Keratinocyte (primary cell): ENCODE measurements around the gene LMAN2L. TPM values are rescaled to one million over a fixed set of nuclear protein-coding genes. Genes with fewer than 3 reads are reported as not detected.

Experiments used
- DNase-seq: peaks from one replicate; pipeline ENCODE4 v3.0.0-alpha.2; 2011; ENCODE audit warnings: low read depth, missing footprints, low spot score
- FAIRE-seq: peaks from 2 replicates; lab custom pipeline; 2011; peaks lifted over from hg19 to GRCh38; lab: Jason Lieb, UNC
- H2AFZ ChIP-seq: 2 replicates; pipeline ENCODE4 v1.6.0; 2012; ENCODE audit warnings: low read length, control low read depth, inconsistent platforms; ENCODE audit not compliant: control insufficient read depth
- H3K27ac ChIP-seq: 2 replicates; pipeline ENCODE4 v1.5.1; 2011; ENCODE audit warnings: low read length; ENCODE audit not compliant: control insufficient read depth, insufficient read depth
- H3K27me3 ChIP-seq: 3 replicates; pipeline ENCODE4 v1.6.0; 2011; ENCODE audit warnings: low read length; ENCODE audit not compliant: control insufficient read depth, insufficient read depth; ENCODE audit errors: extremely low read depth
- H3K36me3 ChIP-seq, 2 experiments: 2 replicates in 1 of 2; 3 replicates in 1 of 2; pipeline ENCODE4 v1.5.1; 2011; ENCODE audit warnings: low read length in 2 of 2, mild to moderate bottlenecking in 1 of 2; ENCODE audit not compliant: control insufficient read depth in 2 of 2, insufficient read depth in 2 of 2; ENCODE audit errors: extremely low read depth in 1 of 2
- H3K4me1 ChIP-seq: 3 replicates; pipeline ENCODE4 v1.5.1; 2011; ENCODE audit warnings: low read length; ENCODE audit not compliant: control insufficient read depth, insufficient read depth; ENCODE audit errors: extremely low read depth
- H3K4me2 ChIP-seq: 3 replicates; pipeline ENCODE4 v1.6.0; 2011; ENCODE audit warnings: low read depth, low read length; ENCODE audit not compliant: control insufficient read depth, insufficient read depth; ENCODE audit errors: extremely low read depth
- H3K4me3 ChIP-seq, 3 experiments: fragments of 200-600 bp in 1 of 3; sonication (generic) in 1 of 3; 2 replicates in 2 of 3; 3 replicates in 1 of 3; pipeline ENCODE4 v1.5.1; 2011 to 2016; ENCODE audit warnings: low read length in 3 of 3, mild to moderate bottlenecking in 3 of 3, control low read depth in 2 of 3, inconsistent platforms in 1 of 3, low read depth in 1 of 3, mixed read lengths in 1 of 3, mixed run types in 1 of 3, moderate library complexity in 1 of 3; ENCODE audit not compliant: control insufficient read depth in 2 of 3, insufficient read depth in 2 of 3; ENCODE audit errors: extremely low read depth in 1 of 3
- H3K79me2 ChIP-seq: 2 replicates; pipeline ENCODE4 v1.6.0; 2012; ENCODE audit warnings: low read length; ENCODE audit not compliant: control insufficient read depth, insufficient read depth
- H3K9ac ChIP-seq: 3 replicates; pipeline ENCODE4 v1.6.0; 2011; ENCODE audit warnings: low read length; ENCODE audit not compliant: control insufficient read depth, insufficient read depth; ENCODE audit errors: extremely low read depth
- H3K9me1 ChIP-seq: 3 replicates; pipeline ENCODE4 v1.6.0; 2011; ENCODE audit warnings: low read length; ENCODE audit not compliant: control insufficient read depth, insufficient read depth; ENCODE audit errors: extremely low read depth
- H3K9me3 ChIP-seq: 2 replicates; pipeline ENCODE4 v1.5.1; 2012; ENCODE audit warnings: low read depth, low read length; ENCODE audit not compliant: control insufficient read depth
- H4K20me1 ChIP-seq: 3 replicates; pipeline ENCODE4 v1.6.0; 2011; ENCODE audit warnings: low read length; ENCODE audit not compliant: control insufficient read depth, insufficient read depth; ENCODE audit errors: extremely low read depth
- CTCF ChIP-seq, 3 experiments: IDR thresholded peaks in 1 of 3; conservative IDR thresholded peaks in 1 of 3; optimal IDR thresholded peaks in 1 of 3; 2 replicates in 2 of 3; 3 replicates in 1 of 3; pipeline versions ENCODE3 to v1.5.1; 2011; ENCODE audit warnings: low read length in 3 of 3, mild to moderate bottlenecking in 3 of 3, moderate library complexity in 2 of 3, control low read depth in 1 of 3, inconsistent platforms in 1 of 3; ENCODE audit not compliant: insufficient read depth in 2 of 3; ENCODE audit errors: extremely low read depth in 1 of 3
- EZH2 ChIP-seq: IDR thresholded peaks from one replicate; pipeline ENCODE4 v1.6.1; 2012; ENCODE audit warnings: inconsistent platforms, mild to moderate bottlenecking, low read length, moderate library complexity
- dilution Hi-C: fragments of 300-500 bp; cut with MboI; formaldehyde crosslinking; loops from one replicate; pipeline ENCODE4 v1.7.0; 2020; ENCODE audit warnings: low sequenced_read_pairs; ENCODE audit not compliant: extremely low pct_ligation_motif_present
- polyA minus RNA-seq, 3 experiments: library from RNA; depleted of rRNA, polyadenylated mRNA; stranded (reverse); fragments of >200 nt; gene quantifications; 1 replicate in 1 of 3; 2 replicates in 1 of 3; 3 replicates in 1 of 3; pipeline ENCODE4 v1.2.3, GENCODE V29; 2011
- polyA plus RNA-seq, 5 experiments: library from polyadenylated mRNA; depleted of rRNA in 3 of 5; stranded (reverse) in 3 of 5; stranded (forward) in 1 of 5; unstranded in 1 of 5; fragments of >200 nt; gene quantifications; 1 replicate in 1 of 5; 2 replicates in 3 of 5; 3 replicates in 1 of 5; pipeline versions ENCODE4 v1.2.1 to v1.2.3, GENCODE V29; 2011 to 2012; ENCODE audit warnings: missing spikeins in 2 of 5, low read depth in 1 of 5, low replicate concordance in 1 of 5

Gene LMAN2L
- polyA plus RNA-seq (20.7 to 22.9 TPM (median 20.8 TPM) in 3 replicates), polyA minus RNA-seq (10.8 to 17.9 TPM (median 13.4 TPM) in 3 replicates)
- 15.0 TPM for polyA plus RNA-seq (2011; ENCODE audit: low read depth)
- polyA plus RNA-seq (2011; cell fraction: cytosol; rRNA removed), result 8.1 and 11.7 TPM in 2 replicates
- polyA plus RNA-seq (2011; cell fraction: nucleus; rRNA removed), result 33.4 and 33.9 TPM in 2 replicates
- polyA plus RNA-seq (2012; ENCODE audit: low replicate concordance), result 11.4 and 13.5 TPM in 2 replicates
- 6.5 TPM for polyA minus RNA-seq (2011; cell fraction: cytosol; rRNA and poly(A)+ RNA removed)
- 17.1 and 22.3 TPM in 2 replicates for polyA minus RNA-seq (2011; cell fraction: nucleus; rRNA and poly(A)+ RNA removed)

- Histone ChIP-seq H3K79me2 (peaks cover 21% of the 10 kb centered on the region), H3K9me1 (no peaks in the 10 kb centered on the region), H3K9me3 (no peaks in the 10 kb centered on the region), H3K27me3 (no peaks in the 10 kb centered on the region), H3K27ac (peak within 1 kb of the TSS; percentile 47), H3K36me3 (peaks cover 4 to 7% of the 10 kb centered on the region in 2 experiments), H3K9ac (peak within 1 kb of the TSS; percentile 83), H3K4me1 (peaks cover 8% of the 10 kb centered on the region), H3K4me2 (peak within 1 kb of the TSS; percentile 87), H3K4me3 (peak within 1 kb of the TSS; percentile 79 to 97 (median 82)), H4K20me1 (no peaks in the 10 kb centered on the region), H2AFZ (peak within 1 kb of the TSS; percentile 90)
- no peak for FAIRE-seq
- TF ChIP-seq EZH2, result no peak
- no peak for TF ChIP-seq CTCF (optimal IDR thresholded peaks at IDR 0.05 in 1 of 3, IDR thresholded peaks at IDR 0.05 in 1 of 3, conservative IDR thresholded peaks at IDR 0.05 in 1 of 3; ENCODE audit: extremely low read depth in 1 of 3, insufficient read depth in 2 of 3, low read length in 3 of 3)
- dilution Hi-C loops, result no loop called here
- DNase-seq, result peak; percentile 74
Measured at GRCh38 chr2:96739633-96740428, at the start of gene LMAN2L. LMAN2L (minus strand) TSS chr2:96740064; CDS start chr2:96740040, 24 bp downstream.

- DNase-seq (no peak), FAIRE-seq (no peak)
- no peak overlapping the region for H3K4me3 ChIP-seq
- no peaks in the 10 kb centered on the region for H3K79me2 ChIP-seq
- H3K27me3 ChIP-seq, result no peaks in the 10 kb centered on the region
- H3K9me1 ChIP-seq, result no peaks in the 10 kb centered on the region
- no peak overlapping the region for H2AFZ ChIP-seq
- peaks cover 22% of the 10 kb centered on the region for H3K4me1 ChIP-seq
- H3K4me2 ChIP-seq, result no peak overlapping the region
- no peak overlapping the region for H3K9ac ChIP-seq
- H3K27ac ChIP-seq, result no peak overlapping the region
- dilution Hi-C loops, result no loop called here
- H3K36me3 ChIP-seq, result no peaks in the 10 kb centered on the region
- TF ChIP-seq EZH2 (no peak), CTCF (optimal IDR thresholded peaks at IDR 0.05 in 1 of 3, IDR thresholded peaks at IDR 0.05 in 1 of 3, conservative IDR thresholded peaks at IDR 0.05 in 1 of 3; ENCODE audit: extremely low read depth in 1 of 3, insufficient read depth in 2 of 3, low read length in 3 of 3) (no peak)
- H4K20me1 ChIP-seq, result no peaks in the 10 kb centered on the region
- H3K9me3 ChIP-seq, result no peaks in the 10 kb centered on the region
Measured at GRCh38 chr2:96789245-96789617, 49.4 kb upstream of the LMAN2L start.
